ENCODE results near the gene ST3GAL3.

The ST3GAL3 gene

GRCh38 chr1:43945674-43946235 is 238.4 kb downstream of the ST3GAL3 start:
- TF ChIP-seq EZH2 (IDR thresholded peaks at IDR 0.05) (no peak), POLR2AphosphoS5 (IDR thresholded peaks at IDR 0.05; ENCODE audit: borderline replicate concordance, low read depth, low read length) (no peak), FOXP2 (optimal IDR thresholded peaks at IDR 0.05; ENCODE audit: control extremely low read depth, extremely low read length, insufficient read depth) (no peak)
- H3K9me3 ChIP-seq (ENCODE audit: low read depth, low read length), result no peaks in the 10 kb centered on the region
- DNase-seq (ENCODE audit: low read depth, low spot score), result no peak
- peak overlapping the region; percentile 98 for H3K4me3 ChIP-seq
- peak overlapping the region; percentile 98 for H3K9ac ChIP-seq (ENCODE audit: insufficient read length)
- H3K36me3 ChIP-seq (ENCODE audit: insufficient read depth, low read length), result peaks cover 10% of the 10 kb centered on the region
- peak overlapping the region; percentile 80 for H3K27ac ChIP-seq

- Histone ChIP-seq H3K4me3 (peak within 1 kb of the TSS; percentile 98), H3K27ac (peak within 1 kb of the TSS; percentile 97), H3K9me3 (ENCODE audit: low read depth, low read length) (no peaks in the 10 kb centered on the region), H3K9ac (ENCODE audit: insufficient read length) (peak within 1 kb of the TSS; percentile 98), H3K36me3 (ENCODE audit: insufficient read depth, low read length) (peaks cover 10% of the 10 kb centered on the region)
- TF ChIP-seq POLR2AphosphoS5 (IDR thresholded peaks at IDR 0.05; ENCODE audit: borderline replicate concordance, low read depth, low read length) (peak; percentile 76), EZH2 (IDR thresholded peaks at IDR 0.05) (no peak)
- DNase-seq (ENCODE audit: low read depth, low spot score), result peak; percentile 65
Measured at GRCh38 chr1:43946236-43947060, 239.1 kb downstream of the ST3GAL3 start, which contains the start of gene IPO13. TSS of gene IPO13 (plus strand) at chr1:43946950. CDS start at chr1:43947601, 651 bp downstream.

GRCh38 chr1:43947061-43947873 is 239.9 kb downstream of the ST3GAL3 start:
- H3K9ac ChIP-seq (ENCODE audit: insufficient read length), result peak overlapping the region; percentile 98
- no peaks in the 10 kb centered on the region for H3K9me3 ChIP-seq (ENCODE audit: low read depth, low read length)
- H3K36me3 ChIP-seq (ENCODE audit: insufficient read depth, low read length), result peaks cover 10% of the 10 kb centered on the region
- TF ChIP-seq FOXP2 (optimal IDR thresholded peaks at IDR 0.05; ENCODE audit: control extremely low read depth, extremely low read length, insufficient read depth) (no peak), EZH2 (IDR thresholded peaks at IDR 0.05) (no peak), POLR2AphosphoS5 (IDR thresholded peaks at IDR 0.05; ENCODE audit: borderline replicate concordance, low read depth, low read length) (no peak)
- DNase-seq (ENCODE audit: low read depth, low spot score), result no peak
- 0 out of 2 replicates have a peak overlapping the region, but pooled peaks have one; percentile 97 for H3K27ac ChIP-seq
- H3K4me3 ChIP-seq, result peak overlapping the region; percentile 98

- peak overlapping the region; percentile 98 for H3K4me3 ChIP-seq
- H3K36me3 ChIP-seq (ENCODE audit: insufficient read depth, low read length), result peaks cover 10% of the 10 kb centered on the region
- H3K9ac ChIP-seq (ENCODE audit: insufficient read length), result peak overlapping the region; percentile 98
- no peak overlapping the region for H3K27ac ChIP-seq
- TF ChIP-seq FOXP2 (optimal IDR thresholded peaks at IDR 0.05; ENCODE audit: control extremely low read depth, extremely low read length, insufficient read depth) (no peak), POLR2AphosphoS5 (IDR thresholded peaks at IDR 0.05; ENCODE audit: borderline replicate concordance, low read depth, low read length) (no peak), EZH2 (IDR thresholded peaks at IDR 0.05) (no peak)
- no peak for DNase-seq (ENCODE audit: low read depth, low spot score)
- no peaks in the 10 kb centered on the region for H3K9me3 ChIP-seq (ENCODE audit: low read depth, low read length)
Measured at GRCh38 chr1:43947874-43948437, 240.6 kb downstream of the ST3GAL3 start.

GRCh38 chr1:43949678-43950077 is 242.3 kb downstream of the ST3GAL3 start:
- H3K4me3 ChIP-seq, result no peak overlapping the region
- TF ChIP-seq FOXP2 (optimal IDR thresholded peaks at IDR 0.05; ENCODE audit: control extremely low read depth, extremely low read length, insufficient read depth) (no peak), EZH2 (IDR thresholded peaks at IDR 0.05) (no peak), POLR2AphosphoS5 (IDR thresholded peaks at IDR 0.05; ENCODE audit: borderline replicate concordance, low read depth, low read length) (no peak)
- no peaks in the 10 kb centered on the region for H3K9me3 ChIP-seq (ENCODE audit: low read depth, low read length)
- H3K36me3 ChIP-seq (ENCODE audit: insufficient read depth, low read length), result peaks cover 10% of the 10 kb centered on the region
- H3K27ac ChIP-seq, result no peak overlapping the region
- H3K9ac ChIP-seq (ENCODE audit: insufficient read length), result no peak overlapping the region
- DNase-seq (ENCODE audit: low read depth, low spot score), result no peak

- Histone ChIP-seq H3K4me3 (no peak overlapping the region), H3K36me3 (ENCODE audit: insufficient read depth, low read length) (peaks cover 10% of the 10 kb centered on the region), H3K9me3 (ENCODE audit: low read depth, low read length) (no peaks in the 10 kb centered on the region), H3K27ac (no peak overlapping the region), H3K9ac (ENCODE audit: insufficient read length) (no peak overlapping the region)
- DNase-seq (ENCODE audit: low read depth, low spot score), result no peak
- no peak; the same call in 1 of the 2 replicates for TF ChIP-seq POLR2AphosphoS5 (IDR thresholded peaks at IDR 0.05; ENCODE audit: borderline replicate concordance, low read depth, low read length)
- TF ChIP-seq FOXP2 (optimal IDR thresholded peaks at IDR 0.05; ENCODE audit: control extremely low read depth, extremely low read length, insufficient read depth), result no peak
- TF ChIP-seq EZH2 (IDR thresholded peaks at IDR 0.05), result no peak
Measured at GRCh38 chr1:43951021-43951985, 244.0 kb downstream of the ST3GAL3 start.

- H3K27ac ChIP-seq, result no peak overlapping the region
- no peak for TF ChIP-seq EZH2 (IDR thresholded peaks at IDR 0.05)
- TF ChIP-seq FOXP2 (optimal IDR thresholded peaks at IDR 0.05; ENCODE audit: control extremely low read depth, extremely low read length, insufficient read depth), result no peak
- TF ChIP-seq POLR2AphosphoS5 (IDR thresholded peaks at IDR 0.05; ENCODE audit: borderline replicate concordance, low read depth, low read length), result no peak
- no peak overlapping the region for H3K9ac ChIP-seq (ENCODE audit: insufficient read length)
- no peak overlapping the region for H3K4me3 ChIP-seq
- H3K36me3 ChIP-seq (ENCODE audit: insufficient read depth, low read length), result peaks cover 10% of the 10 kb centered on the region
- no peak for DNase-seq (ENCODE audit: low read depth, low spot score)
- no peaks in the 10 kb centered on the region for H3K9me3 ChIP-seq (ENCODE audit: low read depth, low read length)
Measured at GRCh38 chr1:43952731-43953346, 245.5 kb downstream of the ST3GAL3 start.
